ENCODE measurements around the gene KICS2.

Gene KICS2

GRCh38 chr12:64222009-64222765 lies at the start of gene KICS2:
Gene KICS2 (minus strand): TSS chr12:64222296. CDS start chr12:64222237, 59 bp downstream.
- DNase-seq: peak; percentile 96
- in situ Hi-C loops (cut with MboI; ENCODE audit: low pct_unique_long_range_greater_than_20kb, low sequenced_read_pairs): no loop called here

- DNase-seq: no peak
- in situ Hi-C loops (cut with MboI; ENCODE audit: low pct_unique_long_range_greater_than_20kb, low sequenced_read_pairs): loop anchor here (25.0 kb wide), 1 partner anchor 1183 kb away; no protein-coding TSS in a partner anchor
These were observed 48.3 kb upstream of the KICS2 start for GRCh38 chr12:64270411-64270810.

GRCh38 chr12:64269161-64269560 lies 47.1 kb upstream of the KICS2 start:
- no peak for DNase-seq
- in situ Hi-C loops (cut with MboI; ENCODE audit: low pct_unique_long_range_greater_than_20kb, low sequenced_read_pairs): loop anchor here (25.0 kb wide), 1 partner anchor 1182 kb away; no protein-coding TSS in a partner anchor

- in situ Hi-C loops (cut with MboI; ENCODE audit: low pct_unique_long_range_greater_than_20kb, low sequenced_read_pairs): loop anchor here (25.0 kb wide), 1 partner anchor 1181 kb away; no protein-coding TSS in a partner anchor
- DNase-seq: no peak
These were observed 46.3 kb upstream of the KICS2 start for GRCh38 chr12:64268409-64268808.

GRCh38 chr12:64265839-64266238 lies 43.7 kb upstream of the KICS2 start:
- in situ Hi-C loops (cut with MboI; ENCODE audit: low pct_unique_long_range_greater_than_20kb, low sequenced_read_pairs): loop anchor here (25.0 kb wide), 1 partner anchor 1179 kb away; no protein-coding TSS in a partner anchor
- peak; percentile 43 for DNase-seq

- in situ Hi-C loops (cut with MboI; ENCODE audit: low pct_unique_long_range_greater_than_20kb, low sequenced_read_pairs): loop anchor here (25.0 kb wide), 1 partner anchor 1175 kb away; no protein-coding TSS in a partner anchor
- no peak for DNase-seq
These were observed 39.7 kb upstream of the KICS2 start for GRCh38 chr12:64261813-64262212.

- DNase-seq: no peak
- in situ Hi-C loops (cut with MboI; ENCODE audit: low pct_unique_long_range_greater_than_20kb, low sequenced_read_pairs): loop anchor here (25.0 kb wide), 1 partner anchor 1171 kb away; no protein-coding TSS in a partner anchor
These were observed 36.5 kb upstream of the KICS2 start for GRCh38 chr12:64258576-64258975.

GRCh38 chr12:64256166-64256800 lies 34.2 kb upstream of the KICS2 start:
- peak; percentile 72 for DNase-seq
- in situ Hi-C loops (cut with MboI; ENCODE audit: low pct_unique_long_range_greater_than_20kb, low sequenced_read_pairs): loop anchor here (25.0 kb wide), 1 partner anchor 1169 kb away; no protein-coding TSS in a partner anchor

GRCh38 chr12:64255249-64255648 lies 33.2 kb upstream of the KICS2 start:
- in situ Hi-C loops (cut with MboI; ENCODE audit: low pct_unique_long_range_greater_than_20kb, low sequenced_read_pairs): loop anchor here (25.0 kb wide), 1 partner anchor 1168 kb away; no protein-coding TSS in a partner anchor

GRCh38 chr12:64253356-64253755 lies 31.3 kb upstream of the KICS2 start:
- no peak for DNase-seq
- in situ Hi-C loops (cut with MboI; ENCODE audit: low pct_unique_long_range_greater_than_20kb, low sequenced_read_pairs): loop anchor here (25.0 kb wide), 1 partner anchor 1166 kb away; no protein-coding TSS in a partner anchor

More at GRCh38 chr12:64255249-64255648, 33.2 kb upstream of the KICS2 start:
- DNase-seq: no peak

- DNase-seq: no peak
- in situ Hi-C loops (cut with MboI; ENCODE audit: low pct_unique_long_range_greater_than_20kb, low sequenced_read_pairs): loop anchor here (25.0 kb wide), 1 partner anchor 1165 kb away; no protein-coding TSS in a partner anchor
These were observed 30.6 kb upstream of the KICS2 start for GRCh38 chr12:64252681-64253080.

GRCh38 chr12:64243809-64244208 lies 21.7 kb upstream of the KICS2 start:
- in situ Hi-C loops (cut with MboI; ENCODE audit: low pct_unique_long_range_greater_than_20kb, low sequenced_read_pairs): loop anchor here (25.0 kb wide), 1 partner anchor 1257 kb away; no protein-coding TSS in a partner anchor

GRCh38 chr12:64240781-64241180 lies 18.7 kb upstream of the KICS2 start:
- DNase-seq: no peak
- in situ Hi-C loops (cut with MboI; ENCODE audit: low pct_unique_long_range_greater_than_20kb, low sequenced_read_pairs): loop anchor here (25.0 kb wide), 1 partner anchor 1253 kb away; no protein-coding TSS in a partner anchor

More at GRCh38 chr12:64243809-64244208, 21.7 kb upstream of the KICS2 start:
- no peak for DNase-seq

- DNase-seq: no peak
- in situ Hi-C loops (cut with MboI; ENCODE audit: low pct_unique_long_range_greater_than_20kb, low sequenced_read_pairs): loop anchor here (25.0 kb wide), 1 partner anchor 1250 kb away; no protein-coding TSS in a partner anchor
These were observed 15.3 kb upstream of the KICS2 start for GRCh38 chr12:64237382-64237781.

GRCh38 chr12:64236549-64236948 lies 14.5 kb upstream of the KICS2 start:
- in situ Hi-C loops (cut with MboI; ENCODE audit: low pct_unique_long_range_greater_than_20kb, low sequenced_read_pairs): loop anchor here (25.0 kb wide), 1 partner anchor 1249 kb away; no protein-coding TSS in a partner anchor
- no peak for DNase-seq

GRCh38 chr12:64232196-64232595 lies 10.1 kb upstream of the KICS2 start:
- no peak for DNase-seq
- in situ Hi-C loops (cut with MboI; ENCODE audit: low pct_unique_long_range_greater_than_20kb, low sequenced_read_pairs): loop anchor here (25.0 kb wide), 1 partner anchor 1245 kb away; no protein-coding TSS in a partner anchor

GRCh38 chr12:64229796-64230195 lies 7.7 kb upstream of the KICS2 start:
- in situ Hi-C loops (cut with MboI; ENCODE audit: low pct_unique_long_range_greater_than_20kb, low sequenced_read_pairs): loop anchor here (25.0 kb wide), 1 partner anchor 1242 kb away; no protein-coding TSS in a partner anchor
- DNase-seq: no peak

GRCh38 chr12:64229240-64229639 lies 7.1 kb upstream of the KICS2 start:
- in situ Hi-C loops (cut with MboI; ENCODE audit: low pct_unique_long_range_greater_than_20kb, low sequenced_read_pairs): loop anchor here (25.0 kb wide), 1 partner anchor 1242 kb away; no protein-coding TSS in a partner anchor
- DNase-seq: no peak

- in situ Hi-C loops (cut with MboI; ENCODE audit: low pct_unique_long_range_greater_than_20kb, low sequenced_read_pairs): loop anchor here (25.0 kb wide), 1 partner anchor 1238 kb away; no protein-coding TSS in a partner anchor
- DNase-seq: no peak
These were observed 3.5 kb upstream of the KICS2 start for GRCh38 chr12:64225626-64226025.

Data from KBM-7 (cell line).